ENCODE data around the gene ADCY9. TPM values are rescaled to one million over a fixed set of nuclear protein-coding genes. Genes with fewer than 3 reads are reported as not detected.
"Not testable (repeated sequence)": the region's sequence is repeated elsewhere in the genome, so short reads cannot be mapped to it uniquely, and the experiment has no call there.

Gene ADCY9
- total RNA-seq, 1 donor from 2014 or later = 12.0 TPM

GRCh38 chr16:3945751-3946603 is 170.3 kb downstream of the ADCY9 start:
- DNase-seq (ENCODE audit: low read depth) = peak; percentile 96
- Histone ChIP-seq H3K4me3 (ENCODE audit: low read depth, low read length) (no peak overlapping the region), H3K36me3 (ENCODE audit: control insufficient read depth, insufficient read depth, low read length) (no peaks in the 10 kb centered on the region), H3K27me3 (ENCODE audit: control insufficient read depth, insufficient read depth, low read length) (peaks cover 4% of the 10 kb centered on the region)
- TF ChIP-seq, protein P1, sequence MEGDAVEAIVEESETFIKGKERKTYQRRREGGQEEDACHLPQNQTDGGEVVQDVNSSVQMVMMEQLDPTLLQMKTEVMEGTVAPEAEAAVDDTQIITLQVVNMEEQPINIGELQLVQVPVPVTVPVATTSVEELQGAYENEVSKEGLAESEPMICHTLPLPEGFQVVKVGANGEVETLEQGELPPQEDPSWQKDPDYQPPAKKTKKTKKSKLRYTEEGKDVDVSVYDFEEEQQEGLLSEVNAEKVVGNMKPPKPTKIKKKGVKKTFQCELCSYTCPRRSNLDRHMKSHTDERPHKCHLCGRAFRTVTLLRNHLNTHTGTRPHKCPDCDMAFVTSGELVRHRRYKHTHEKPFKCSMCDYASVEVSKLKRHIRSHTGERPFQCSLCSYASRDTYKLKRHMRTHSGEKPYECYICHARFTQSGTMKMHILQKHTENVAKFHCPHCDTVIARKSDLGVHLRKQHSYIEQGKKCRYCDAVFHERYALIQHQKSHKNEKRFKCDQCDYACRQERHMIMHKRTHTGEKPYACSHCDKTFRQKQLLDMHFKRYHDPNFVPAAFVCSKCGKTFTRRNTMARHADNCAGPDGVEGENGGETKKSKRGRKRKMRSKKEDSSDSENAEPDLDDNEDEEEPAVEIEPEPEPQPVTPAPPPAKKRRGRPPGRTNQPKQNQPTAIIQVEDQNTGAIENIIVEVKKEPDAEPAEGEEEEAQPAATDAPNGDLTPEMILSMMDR (IDR thresholded peaks at IDR 0.05; ENCODE audit: insufficient read depth, low read length, poor library complexity, severe bottlenecking) = no peak

GRCh38 chr16:3944457-3944856 is 171.8 kb downstream of the ADCY9 start:
- H3K4me3 ChIP-seq (ENCODE audit: low read depth, low read length); DNase-seq (ENCODE audit: low read depth); H3K36me3 ChIP-seq (ENCODE audit: control insufficient read depth, insufficient read depth, low read length); H3K27me3 ChIP-seq (ENCODE audit: control insufficient read depth, insufficient read depth, low read length): not testable (repeated sequence)

DNA sequence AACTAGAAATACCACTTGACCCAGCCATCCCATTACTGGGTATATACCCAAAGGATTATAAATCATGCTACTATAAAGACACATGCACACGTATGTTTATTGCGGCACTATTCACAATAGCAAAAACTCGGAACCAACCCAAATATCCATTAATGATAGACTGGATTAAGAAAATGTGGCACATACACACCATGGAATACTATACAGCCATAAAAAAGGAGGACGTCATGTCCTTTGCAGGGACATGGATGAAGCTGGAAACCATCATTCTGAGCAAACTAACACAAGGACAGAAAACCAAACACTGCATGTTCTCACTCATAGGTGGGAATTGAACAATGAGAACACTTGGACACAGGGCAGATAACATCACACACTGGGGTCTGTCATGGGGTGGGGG is 174.1 kb downstream of the ADCY9 start:
- not testable (repeated sequence) for H3K27me3 ChIP-seq (ENCODE audit: control insufficient read depth, insufficient read depth, low read length); H3K36me3 ChIP-seq (ENCODE audit: control insufficient read depth, insufficient read depth, low read length); DNase-seq (ENCODE audit: low read depth); H3K4me3 ChIP-seq (ENCODE audit: low read depth, low read length)

- Histone ChIP-seq H3K4me3 (ENCODE audit: low read depth, low read length) (peak overlapping the region; percentile 26), H3K36me3 (ENCODE audit: control insufficient read depth, insufficient read depth, low read length) (no peaks in the 10 kb centered on the region), H3K27me3 (ENCODE audit: control insufficient read depth, insufficient read depth, low read length) (no peaks in the 10 kb centered on the region)
- TF ChIP-seq, protein P1 (IDR thresholded peaks at IDR 0.05; ENCODE audit: insufficient read depth, low read length, poor library complexity, severe bottlenecking) = peak; percentile 97
- DNase-seq (ENCODE audit: low read depth) = no peak
These were observed 177.2 kb downstream of the ADCY9 start for GRCh38 chr16:3938843-3939624.

- Histone ChIP-seq H3K36me3 (ENCODE audit: control insufficient read depth, insufficient read depth, low read length) (no peaks in the 10 kb centered on the region), H3K27me3 (ENCODE audit: control insufficient read depth, insufficient read depth, low read length) (no peaks in the 10 kb centered on the region), H3K4me3 (ENCODE audit: low read depth, low read length) (no peak overlapping the region)
- DNase-seq (ENCODE audit: low read depth) = no peak
- TF ChIP-seq, protein P1 (IDR thresholded peaks at IDR 0.05; ENCODE audit: insufficient read depth, low read length, poor library complexity, severe bottlenecking) = no peak
These were observed 177.8 kb downstream of the ADCY9 start for GRCh38 chr16:3938471-3938842.

DNA sequence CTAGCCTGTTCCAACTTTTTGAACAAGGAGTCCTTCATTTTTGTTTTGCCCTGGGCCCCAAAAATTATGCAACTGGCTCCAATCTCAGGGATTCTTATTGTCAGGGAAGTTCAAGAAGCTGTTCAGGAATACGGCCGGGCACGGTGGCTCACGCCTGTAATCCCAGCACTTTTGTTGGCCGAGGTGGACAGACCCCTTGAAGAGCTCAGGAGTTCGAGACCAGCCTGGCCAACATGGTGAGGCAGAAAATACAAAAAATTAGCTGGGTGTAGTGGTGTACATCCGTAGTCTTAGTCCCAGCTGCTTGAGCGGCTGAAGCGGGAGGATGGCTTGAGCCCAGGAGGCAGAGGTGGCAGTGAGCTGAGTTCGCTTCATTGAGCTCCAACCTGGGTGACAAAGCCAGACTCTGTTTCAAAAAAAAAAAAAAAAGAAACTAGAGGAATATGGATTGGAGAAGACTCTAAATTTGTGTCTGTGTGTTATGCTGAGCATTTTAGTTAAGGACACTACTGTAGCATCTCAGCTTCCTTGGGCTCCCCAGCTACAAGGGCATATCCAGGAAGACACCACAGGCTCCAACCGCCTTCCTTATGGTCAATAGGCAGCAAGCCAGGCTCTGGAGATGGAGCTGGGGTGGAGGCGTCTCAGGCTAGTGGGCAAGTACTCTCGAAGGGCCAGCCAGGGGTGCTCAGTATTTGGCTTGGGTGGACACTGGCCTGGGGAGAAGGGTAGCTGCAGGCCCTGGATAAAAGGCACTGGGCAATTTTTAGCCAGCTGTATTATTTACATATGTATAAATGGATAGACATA is 179.0 kb downstream of the ADCY9 start:
- Histone ChIP-seq H3K27me3 (ENCODE audit: control insufficient read depth, insufficient read depth, low read length) (no peaks in the 10 kb centered on the region), H3K4me3 (ENCODE audit: low read depth, low read length) (no peak overlapping the region), H3K36me3 (ENCODE audit: control insufficient read depth, insufficient read depth, low read length) (no peaks in the 10 kb centered on the region)
- TF ChIP-seq, protein P1 (IDR thresholded peaks at IDR 0.05; ENCODE audit: insufficient read depth, low read length, poor library complexity, severe bottlenecking) = no peak
- no peak for DNase-seq (ENCODE audit: low read depth)
